GM04504 (cell line): ENCODE measurements around the gene POU4F2.
"Not testable (repeated sequence)": the region's sequence is repeated elsewhere in the genome, so short reads cannot be mapped to it uniquely, and the experiment has no call there.

ENCODE experiments used
- DNase-seq: peaks from one replicate; pipeline ENCODE4 v3.0.0-alpha.2; 2012; ENCODE audit warnings: low read depth

The POU4F2 gene

GRCh38 chr4:146655521-146655856 lies 16.8 kb downstream of the POU4F2 start:
- DNase-seq = no peak

GRCh38 chr4:146661367-146661766 lies 22.7 kb downstream of the POU4F2 start:
- no peak for DNase-seq

GRCh38 chr4:146663968-146664311 lies 25.2 kb downstream of the POU4F2 start:
- DNase-seq = not testable (repeated sequence)

GRCh38 chr4:146674829-146675570 lies 36.3 kb downstream of the POU4F2 start:
- DNase-seq = no peak
